ENCODE measurements around the gene DIP2C.

DNA sequence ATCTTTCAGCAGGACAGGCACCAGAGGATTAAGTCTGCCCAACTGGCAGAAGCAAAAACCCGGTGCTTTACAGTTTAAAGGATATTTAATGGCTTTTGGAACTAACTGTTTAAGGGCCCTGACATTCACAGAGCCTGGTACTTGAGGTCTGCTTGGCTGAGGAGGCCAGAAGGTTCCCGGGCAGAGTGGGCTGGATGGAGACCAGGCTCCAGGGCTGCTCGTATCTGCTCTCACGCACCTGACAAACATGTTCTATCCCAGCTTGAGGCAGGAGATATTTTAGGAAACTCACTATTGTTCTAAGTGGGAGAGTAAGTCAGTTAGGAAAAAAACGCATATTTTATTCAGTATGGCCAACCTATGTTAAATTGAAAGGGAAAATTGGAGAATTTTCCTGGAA lies 410.8 kb downstream of the DIP2C start:
- no peak for TF ChIP-seq ZFX (IDR thresholded peaks at IDR 0.05)
- TF ChIP-seq, protein P1, sequence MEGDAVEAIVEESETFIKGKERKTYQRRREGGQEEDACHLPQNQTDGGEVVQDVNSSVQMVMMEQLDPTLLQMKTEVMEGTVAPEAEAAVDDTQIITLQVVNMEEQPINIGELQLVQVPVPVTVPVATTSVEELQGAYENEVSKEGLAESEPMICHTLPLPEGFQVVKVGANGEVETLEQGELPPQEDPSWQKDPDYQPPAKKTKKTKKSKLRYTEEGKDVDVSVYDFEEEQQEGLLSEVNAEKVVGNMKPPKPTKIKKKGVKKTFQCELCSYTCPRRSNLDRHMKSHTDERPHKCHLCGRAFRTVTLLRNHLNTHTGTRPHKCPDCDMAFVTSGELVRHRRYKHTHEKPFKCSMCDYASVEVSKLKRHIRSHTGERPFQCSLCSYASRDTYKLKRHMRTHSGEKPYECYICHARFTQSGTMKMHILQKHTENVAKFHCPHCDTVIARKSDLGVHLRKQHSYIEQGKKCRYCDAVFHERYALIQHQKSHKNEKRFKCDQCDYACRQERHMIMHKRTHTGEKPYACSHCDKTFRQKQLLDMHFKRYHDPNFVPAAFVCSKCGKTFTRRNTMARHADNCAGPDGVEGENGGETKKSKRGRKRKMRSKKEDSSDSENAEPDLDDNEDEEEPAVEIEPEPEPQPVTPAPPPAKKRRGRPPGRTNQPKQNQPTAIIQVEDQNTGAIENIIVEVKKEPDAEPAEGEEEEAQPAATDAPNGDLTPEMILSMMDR (conservative IDR thresholded peaks at IDR 0.05): no peak
